Stimulated activated CD4-positive, alpha-beta T cell treated with anti-CD3 and anti-CD28 coated beads, Interleukin-4, amount 100 ng/mL, for 24 hours (primary cell): ENCODE measurements around the gene MSX1.

Experiments
- DNase-seq: peaks from one replicate; pipeline ENCODE4 v3.0.0-alpha.2; 2020

The MSX1 gene

DNA sequence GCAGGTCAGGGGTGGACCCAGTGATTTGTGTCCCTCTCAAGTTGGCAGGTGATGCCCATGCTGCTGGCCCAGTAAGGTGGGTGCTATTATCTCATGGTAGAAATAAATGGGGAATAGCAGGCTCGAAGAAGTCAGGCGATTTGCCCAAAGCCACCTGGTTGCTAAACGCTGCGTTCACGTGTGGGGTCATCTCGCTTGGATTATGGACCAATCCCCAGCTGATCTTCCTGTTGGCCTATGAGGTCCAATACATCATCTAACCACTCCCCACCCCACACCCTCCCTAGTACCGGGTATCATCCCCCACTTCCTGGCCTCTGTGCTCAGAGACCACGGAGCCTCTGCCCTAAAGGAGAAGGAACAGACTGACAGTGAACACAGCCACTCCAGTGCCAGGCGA lies 18.3 kb upstream of the MSX1 start:
- DNase-seq = no peak

DNA sequence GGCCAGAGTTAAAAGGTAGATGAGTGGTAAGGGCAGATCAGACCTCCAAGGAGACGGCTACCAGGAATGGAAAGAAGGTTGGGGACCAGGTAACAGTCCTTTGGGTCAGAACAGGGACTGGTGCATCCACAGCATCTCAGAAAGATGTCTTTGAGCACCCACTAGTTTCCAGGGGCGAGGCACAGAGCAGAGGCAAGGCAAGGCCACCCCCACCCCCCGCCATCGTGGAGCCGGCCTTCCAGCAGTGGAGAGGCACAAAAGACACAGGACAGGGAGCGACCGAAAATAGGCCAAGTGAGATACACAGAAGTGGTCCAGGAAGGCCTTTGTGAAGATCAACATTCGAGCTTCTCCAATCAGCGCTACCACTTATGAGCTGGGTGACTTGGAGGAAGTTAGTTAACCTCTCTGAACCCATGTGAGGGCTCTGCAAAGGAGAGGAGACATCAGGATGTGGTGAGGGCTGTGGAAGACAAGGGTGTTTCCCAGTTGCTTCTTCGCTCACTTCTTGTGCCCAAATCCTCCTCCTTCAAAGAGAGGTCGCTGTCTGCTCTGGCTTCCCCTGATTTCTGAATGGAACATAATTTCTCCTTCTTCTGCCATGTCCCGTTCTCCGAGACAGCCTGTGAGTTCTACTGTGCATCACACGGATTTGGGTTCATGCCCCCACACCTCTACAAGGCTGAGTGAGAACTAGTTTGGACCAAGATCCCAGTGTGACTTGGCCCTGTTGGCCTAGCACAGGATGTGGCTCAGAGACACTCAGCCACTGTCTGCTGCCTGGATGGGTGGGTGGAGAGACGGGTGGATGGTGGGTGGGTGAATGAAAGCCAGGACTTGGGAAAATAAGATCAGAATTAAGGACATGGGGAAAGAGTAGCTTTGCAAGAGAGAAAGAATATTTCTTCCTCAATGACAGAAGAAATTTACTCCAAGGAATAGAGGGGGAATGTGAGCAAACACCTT lies 16.7 kb upstream of the MSX1 start:
- no peak for DNase-seq

DNA sequence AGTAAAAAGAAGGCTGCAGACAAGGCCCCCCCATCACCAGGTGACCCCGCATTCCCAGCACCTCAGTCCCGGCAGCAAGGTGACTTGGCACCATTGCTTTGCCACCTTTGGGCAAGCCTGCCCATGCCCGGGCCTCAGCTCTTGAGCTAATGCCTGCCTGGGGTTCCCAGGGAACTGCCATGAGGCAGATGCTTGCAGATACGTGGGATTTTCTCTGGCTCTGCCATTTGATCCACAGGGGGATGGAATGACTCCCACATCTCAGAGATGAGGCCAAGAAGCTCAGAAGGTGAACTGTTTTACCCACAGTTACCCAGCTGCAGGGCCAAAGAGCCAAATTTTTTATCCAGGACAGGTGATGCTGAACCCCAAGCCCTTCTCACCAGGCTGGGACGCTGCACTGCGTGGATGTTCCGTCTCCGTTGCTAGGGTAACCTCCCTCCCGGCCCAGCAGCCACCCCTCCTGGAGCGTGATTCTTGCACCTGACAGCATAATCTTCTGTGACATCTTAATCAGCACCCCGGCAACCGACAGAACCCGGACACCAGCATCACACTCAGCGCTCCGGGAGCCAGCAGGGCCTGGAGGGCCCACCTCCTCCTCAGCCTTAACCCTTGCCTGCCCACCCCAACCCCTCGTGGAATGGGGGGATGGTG lies 15.7 kb upstream of the MSX1 start:
- no peak for DNase-seq

GRCh38 chr4:4845027-4845426 lies 14.4 kb upstream of the MSX1 start:
- DNase-seq = no peak

- no peak for DNase-seq
These were observed 12.5 kb upstream of the MSX1 start for GRCh38 chr4:4847011-4847410.

GRCh38 chr4:4848540-4848939 lies 10.9 kb upstream of the MSX1 start:
- DNase-seq = no peak

DNA sequence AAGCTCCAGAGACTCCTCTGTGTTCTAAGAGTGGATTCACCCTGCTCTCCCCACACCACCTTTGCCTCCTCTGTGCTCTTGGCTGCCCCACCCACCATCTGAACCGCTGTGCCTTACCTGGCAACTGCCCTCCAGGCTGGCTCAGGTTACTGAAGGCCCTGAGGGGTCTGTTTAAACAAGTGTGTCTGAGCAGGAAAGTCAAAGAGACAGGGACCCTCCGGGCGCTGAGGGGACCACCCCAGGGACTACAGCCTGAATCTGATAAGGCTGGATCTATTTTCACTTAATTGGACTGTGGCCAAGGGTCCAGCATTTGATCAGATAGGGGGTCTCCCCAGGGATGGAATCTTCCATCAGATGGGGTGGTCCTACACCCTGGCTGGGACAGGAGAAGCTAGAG lies 10.4 kb upstream of the MSX1 start:
- DNase-seq = no peak

DNA sequence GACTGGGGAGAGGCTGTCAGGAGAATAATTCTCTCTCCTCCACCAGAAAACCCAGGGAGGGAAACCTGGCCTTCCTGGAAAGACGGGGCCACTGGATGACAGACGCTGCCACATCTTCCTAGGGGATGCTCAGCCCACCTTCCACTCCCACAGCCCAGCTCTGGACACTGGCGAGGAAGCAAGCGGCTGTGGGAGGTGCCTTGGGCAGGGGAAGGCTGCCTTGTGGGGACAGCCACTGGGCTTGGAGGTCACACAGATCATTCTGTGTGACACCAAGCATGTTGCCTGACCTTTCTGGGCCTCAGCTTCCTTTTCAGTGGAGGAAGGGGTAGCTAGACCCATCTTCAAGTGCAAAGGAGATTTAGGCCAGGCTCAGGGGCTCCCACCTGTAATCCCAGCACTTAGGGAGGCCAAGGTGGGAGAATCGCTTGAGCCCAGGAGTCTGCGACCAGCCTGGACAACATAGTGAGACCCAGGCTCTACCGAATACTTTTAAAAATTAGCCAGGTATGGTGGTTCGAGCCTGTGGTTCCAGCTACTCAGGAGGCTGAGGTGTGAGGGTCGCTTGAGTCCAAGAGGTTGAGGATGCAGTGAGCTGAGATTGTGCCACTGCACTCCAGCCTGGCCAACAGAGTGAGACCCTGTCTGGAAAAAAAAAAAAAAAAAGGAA lies 9.8 kb upstream of the MSX1 start:
- no peak for DNase-seq

GRCh38 chr4:4851081-4851480 lies 8.4 kb upstream of the MSX1 start:
- no peak for DNase-seq

- DNase-seq = no peak
These were observed 7.6 kb upstream of the MSX1 start for GRCh38 chr4:4851906-4852305.

- DNase-seq = peak; percentile 17
These were observed 6.7 kb upstream of the MSX1 start for GRCh38 chr4:4852591-4853362.

DNA sequence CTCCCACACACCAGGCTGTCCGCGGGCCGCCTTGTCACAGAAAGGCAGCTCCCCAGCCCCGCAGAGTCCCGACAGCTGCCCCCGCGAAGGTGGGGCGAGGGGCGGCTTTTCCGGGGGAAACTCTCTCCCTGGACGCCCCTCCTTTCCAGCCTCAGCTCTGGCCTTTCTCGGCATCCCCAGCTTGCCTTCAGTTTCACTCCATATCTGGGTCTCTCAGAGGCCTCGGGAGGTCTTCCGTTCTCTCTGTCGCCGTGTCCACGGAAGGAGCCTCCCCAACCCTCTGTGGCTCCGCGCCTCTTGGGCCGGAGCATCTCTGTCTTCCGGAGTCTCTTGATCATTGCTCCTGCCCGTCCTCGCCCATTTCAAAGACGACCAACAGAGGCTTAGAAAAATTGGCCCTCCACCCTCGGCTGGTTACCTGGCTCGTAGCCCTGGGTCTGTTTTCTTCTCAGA lies 6.1 kb upstream of the MSX1 start:
- no peak for DNase-seq

DNA sequence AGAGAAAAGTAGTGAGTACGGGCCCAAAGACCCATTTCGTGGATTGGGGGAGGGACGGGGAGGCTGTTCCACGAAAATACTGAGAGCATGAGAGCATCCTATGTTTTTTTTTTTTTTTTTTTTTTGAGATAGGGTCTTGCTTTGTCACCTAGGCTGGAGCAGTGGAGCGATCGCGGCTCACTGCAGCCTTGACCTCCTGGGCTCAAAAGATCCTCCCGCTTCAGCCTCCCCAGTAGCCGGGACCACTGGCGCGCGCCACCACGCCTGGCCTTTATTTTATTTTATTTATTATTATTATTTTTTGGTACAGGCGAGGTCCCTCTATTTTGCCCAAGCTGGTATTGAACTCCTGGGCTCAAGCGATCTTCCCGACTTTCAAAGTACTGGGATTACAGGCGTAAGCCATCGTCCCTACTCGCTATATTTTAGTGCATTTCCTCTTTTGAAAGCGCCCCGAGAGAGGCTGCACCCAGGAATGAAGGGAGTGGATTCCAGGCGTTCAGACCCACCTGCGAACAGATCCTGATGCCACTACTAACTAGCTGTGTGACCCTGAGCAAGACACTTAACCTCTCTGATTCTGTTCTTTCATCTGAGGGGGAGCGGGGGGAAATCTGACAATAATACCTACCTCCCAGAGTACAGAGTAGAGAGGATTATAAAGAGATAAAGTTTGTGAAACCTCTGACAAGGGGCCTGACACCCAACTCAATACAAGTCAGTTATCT lies 5.4 kb upstream of the MSX1 start:
- no peak for DNase-seq

DNA sequence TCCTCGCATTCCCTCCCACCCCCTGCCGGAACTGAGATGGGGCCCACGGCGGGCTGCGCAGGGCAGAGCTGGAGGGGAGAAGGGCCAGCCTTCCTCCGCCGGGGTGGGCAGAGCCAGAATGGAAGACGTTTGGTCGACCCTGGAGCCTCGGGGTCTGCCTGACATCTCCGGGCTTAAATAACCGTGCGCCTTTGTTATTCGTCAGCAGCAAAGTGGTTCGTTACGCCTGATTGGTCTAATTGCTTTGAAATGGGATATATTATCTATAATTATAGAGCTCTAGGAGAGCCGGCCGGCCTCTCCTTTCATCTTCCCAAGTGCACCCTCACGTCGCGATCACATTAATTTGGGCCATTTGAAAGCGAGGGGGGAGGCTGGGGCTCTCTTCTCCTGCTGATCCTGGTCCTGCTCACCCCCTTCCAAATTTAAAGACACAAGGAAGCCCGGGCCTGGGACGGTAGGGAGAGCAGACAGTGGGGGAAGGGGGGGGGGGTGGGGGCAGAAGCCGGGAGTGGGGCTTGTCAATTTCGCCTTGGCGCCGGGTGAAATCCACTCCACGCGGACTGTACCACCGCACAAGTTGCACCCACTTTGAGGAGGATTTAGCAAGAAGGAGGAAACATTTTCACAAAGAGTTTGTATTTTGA lies 4.7 kb upstream of the MSX1 start:
- no peak for DNase-seq

GRCh38 chr4:4855301-4856070 lies 4.0 kb upstream of the MSX1 start:
- no peak for DNase-seq

- no peak for DNase-seq
These were observed 3.1 kb upstream of the MSX1 start for GRCh38 chr4:4856071-4857000.

DNA sequence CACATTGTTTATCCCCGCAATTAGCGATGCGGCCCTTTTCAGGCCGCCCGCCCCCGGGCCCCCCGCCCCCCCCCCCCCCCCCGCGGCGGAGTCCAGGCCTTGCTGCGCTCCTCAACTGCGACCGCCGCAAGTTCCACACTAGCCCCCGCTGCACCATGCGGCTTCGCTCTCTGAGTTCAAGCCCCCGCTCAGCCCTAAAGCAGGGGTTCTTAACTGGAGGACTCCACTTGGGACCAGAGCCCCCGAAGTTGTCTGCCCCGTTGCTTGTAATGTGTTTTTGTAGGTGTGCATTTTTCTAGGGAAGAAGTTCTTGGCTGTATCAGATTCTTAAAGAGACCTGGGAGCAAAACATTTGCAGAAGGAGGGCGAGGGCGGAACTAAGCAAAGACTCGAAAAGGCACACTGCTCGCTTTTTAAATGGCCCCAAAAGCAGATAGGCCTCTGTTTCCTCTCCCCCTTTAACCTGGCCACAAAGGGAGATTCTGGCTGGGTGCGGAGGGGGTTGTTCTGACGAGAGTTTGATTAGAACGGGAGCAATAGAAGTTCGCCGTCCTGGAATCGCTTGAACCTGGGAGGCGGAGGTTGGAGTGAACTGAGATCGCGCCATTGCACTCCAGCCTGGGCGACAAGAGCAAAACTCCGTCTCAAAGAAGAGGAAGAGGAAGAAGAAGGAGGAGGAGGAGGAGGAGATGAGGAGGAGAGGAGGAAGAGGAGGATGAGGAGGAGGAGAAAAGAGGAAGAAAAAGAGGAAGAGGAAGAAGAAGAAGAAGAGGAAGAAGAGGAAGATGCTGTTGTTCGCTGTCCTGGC lies 2.3 kb upstream of the MSX1 start:
- DNase-seq = no peak

DNA sequence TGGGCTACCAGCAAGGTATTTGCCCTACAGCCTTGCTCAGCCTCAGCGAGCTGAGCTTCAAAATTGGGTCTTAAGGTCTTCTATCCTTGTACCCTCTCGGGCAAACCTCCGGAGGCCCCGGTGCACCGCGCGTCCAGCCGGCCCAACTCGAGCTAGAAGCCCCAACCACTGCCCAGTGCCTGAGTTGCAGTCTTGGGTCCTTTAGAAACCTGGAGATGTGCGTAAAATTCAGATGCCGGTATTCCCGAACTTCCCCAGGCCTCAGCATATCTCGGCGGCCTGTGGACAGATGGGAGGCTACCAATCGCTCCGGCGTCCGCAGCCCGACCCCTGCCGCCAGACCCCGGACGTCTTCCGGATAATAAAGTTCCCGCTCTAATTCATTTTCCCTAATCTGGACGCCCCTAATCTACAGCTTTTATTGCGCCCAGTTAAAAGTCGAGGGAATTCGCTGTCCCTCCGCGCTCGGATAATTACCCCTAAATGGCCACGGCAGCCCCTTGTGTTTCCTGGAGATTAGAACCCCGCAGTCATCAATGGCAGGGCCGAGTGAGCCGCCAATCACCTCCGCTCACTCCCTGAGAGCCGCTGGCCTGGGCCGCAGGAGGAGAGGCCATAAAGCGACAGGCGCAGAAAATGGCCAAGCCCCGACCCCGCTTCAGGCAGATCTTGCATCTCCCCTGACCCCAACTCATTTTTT lies 1.5 kb upstream of the MSX1 start:
- DNase-seq = no peak
